ENCODE data around the gene TRAM2. TPM values are rescaled to one million over a fixed set of nuclear protein-coding genes. Genes with fewer than 3 reads are reported as not detected.

The TRAM2 gene
- total and polyA plus RNA-seq, 10 of the 15 experiments (the other 5 are each of a cell fraction or from before 2014, with no cell fraction given) = 2.5 to 15.0 (median 11.0) TPM

- RAD21 ChIA-PET (ENCODE audit: unreplicated experiment) = no interaction called here
- intact Hi-C loops (cut with micrococcal nuclease; ENCODE audit: unreplicated experiment) = no loop called here
- Histone ChIP-seq H3K9me3 (replicated peaks; ENCODE audit: control insufficient read depth, insufficient read depth, low read length) (no peaks in the 10 kb centered on the region), H3K4me3 (no peak overlapping the region), H3K27me3 (replicated peaks in 1 of 2; ENCODE audit: control insufficient read depth in 2 of 2, insufficient read depth in 2 of 2, low read length in 1 of 2) (no peaks in the 10 kb centered on the region), H2AFZ (ENCODE audit: control insufficient read depth, low read depth, low read length) (no peak overlapping the region), H3K27ac (ENCODE audit: control insufficient read depth, insufficient read depth) (no peak overlapping the region), H4K20me1 (ENCODE audit: control insufficient read depth, insufficient read depth) (no peaks in the 10 kb centered on the region), H3K4me2 (ENCODE audit: control insufficient read depth, insufficient read depth) (no peak overlapping the region), H3K36me3 (ENCODE audit: control insufficient read depth in 2 of 2, insufficient read depth in 2 of 2, low read length in 1 of 2) (no peaks in the 10 kb centered on the region), H3K9ac (ENCODE audit: control insufficient read depth, insufficient read depth, low read length) (no peak overlapping the region), H3K4me1 (ENCODE audit: control insufficient read depth, insufficient read depth, low read length) (peaks cover 42% of the 10 kb centered on the region), H3K79me2 (ENCODE audit: control insufficient read depth, insufficient read depth, low read length) (peaks cover 7% of the 10 kb centered on the region)
- FAIRE-seq (no peak), ATAC-seq (no peak), DNase-seq (ENCODE audit: low read depth, low spot score) (no peak)
- BruUV-seq (replicated peaks) = no TSS peak
- SMC1A ChIA-PET (ENCODE audit: uncharacterized antibody, unreplicated experiment) = interaction anchor here (5.5 kb wide), 1 partner anchor 41 kb away, joined by 51 read pairs; no protein-coding TSS in a partner anchor
- 97% methylated on average over 5 of the region's 5 CpGs for WGBS (ENCODE audit: insufficient coverage, insufficient replicate concordance, low lambda C conversion rate, missing lambda C conversion rate)
- in situ Hi-C loops (cut with MboI) = no loop called here
- POLR2A ChIA-PET = no interaction called here
- CTCF ChIA-PET = interaction anchor here (1.3 to 1.5 kb wide), 2 partner anchors 13 to 113 kb away, joined by 4 to 5 read pairs; no protein-coding TSS in a partner anchor
- TF ChIP-seq MEF2A (IDR thresholded peaks at IDR 0.05; ENCODE audit: insufficient read depth, low read depth, low read length) = no peak
- TF ChIP-seq MLLT1 (IDR thresholded peaks at IDR 0.05) = no peak
- no peak for TF ChIP-seq RB1 (IDR thresholded peaks at IDR 0.05; ENCODE audit: borderline replicate concordance)
- TF ChIP-seq NFYA (IDR thresholded peaks at IDR 0.05; ENCODE audit: borderline replicate concordance, low read depth, low read length) = no peak
- no peak for TF ChIP-seq ZBTB33 (IDR thresholded peaks at IDR 0.05)
- TF ChIP-seq ZNF384 (IDR thresholded peaks at IDR 0.05; ENCODE audit: borderline replicate concordance, low read depth, low read length) = no peak
- no peak for TF ChIP-seq ATF7 (IDR thresholded peaks at IDR 0.05; ENCODE audit: low read depth)
- no peak for TF ChIP-seq BCLAF1 (IDR thresholded peaks at IDR 0.05)
- no peak for TF ChIP-seq BCL3 (IDR thresholded peaks at IDR 0.05; ENCODE audit: borderline replicate concordance, insufficient read depth, low read depth, low read length, poor library complexity, severe bottlenecking)
- TF ChIP-seq CREM (IDR thresholded peaks at IDR 0.05; ENCODE audit: low read depth) = no peak
- no peak for TF ChIP-seq ASH2L (IDR thresholded peaks at IDR 0.05; ENCODE audit: borderline replicate concordance, low read depth)
- no peak for TF ChIP-seq SMARCA5 (IDR thresholded peaks at IDR 0.05)
- TF ChIP-seq ETV6 (conservative IDR thresholded peaks at IDR 0.05 in 1 of 2, IDR thresholded peaks at IDR 0.05 in 1 of 2; ENCODE audit: borderline replicate concordance in 1 of 2, low read depth in 1 of 2) = no peak
- no peak for TF ChIP-seq CREB1 (IDR thresholded peaks at IDR 0.05; ENCODE audit: low read depth)
- no peak for TF ChIP-seq RCOR1 (conservative IDR thresholded peaks at IDR 0.05; ENCODE audit: low read depth, low read length)
- TF ChIP-seq MTA3 (IDR thresholded peaks at IDR 0.05; ENCODE audit: borderline replicate concordance, low read length) = no peak
- TF ChIP-seq PAX5 (IDR thresholded peaks at IDR 0.05; ENCODE audit: borderline replicate concordance, low read depth, low read length) = no peak
- no peak for TF ChIP-seq CBFB (IDR thresholded peaks at IDR 0.05; ENCODE audit: low read depth)
These were observed 37.9 kb downstream of the TRAM2 start for GRCh38 chr6:52538901-52539354.
